Umbilical cord (tissue), 2 donors: ENCODE data around the gene INSRR. TPM values are rescaled to one million over a fixed set of nuclear protein-coding genes. Genes with fewer than 3 reads are reported as not detected.

ENCODE experiments used
- DNase-seq: peaks from one replicate; pipeline ENCODE4 v3.0.0-alpha.2; 2015; ENCODE audit warnings: low spot score
- total RNA-seq: library from RNA; depleted of rRNA; stranded (reverse); fragments of >200 nt; gene quantifications from one replicate; pipeline ENCODE4 v1.2.3, GENCODE V29; 2014; ENCODE audit warnings: low replicate concordance; ENCODE audit not compliant: insufficient read depth

Gene INSRR
- total RNA-seq, 1 donor from 2014 or later, result not detected

GRCh38 chr1:156894711-156895454 is 36.0 kb upstream of the INSRR start:
- peak; percentile 84 for DNase-seq

GRCh38 chr1:156894001-156894400 is 35.1 kb upstream of the INSRR start:
- DNase-seq, result no peak

- peak; percentile 82 for DNase-seq
Observed at GRCh38 chr1:156893048-156893953, 34.4 kb upstream of the INSRR start, which contains the start of gene PEAR1. TSS of gene PEAR1 (plus strand) at chr1:156893718. CDS start at chr1:156903927, 10,209 bp downstream.

GRCh38 chr1:156892190-156893047 is 33.5 kb upstream of the INSRR start:
- DNase-seq, result peak; percentile 96

GRCh38 chr1:156889802-156890580 is 31.1 kb upstream of the INSRR start:
- peak; percentile 88 for DNase-seq

- no peak for DNase-seq
Observed at GRCh38 chr1:156887734-156888133, 28.8 kb upstream of the INSRR start.

GRCh38 chr1:156887317-156887716 is 28.4 kb upstream of the INSRR start:
- DNase-seq, result no peak

GRCh38 chr1:156886583-156887281 is 27.8 kb upstream of the INSRR start:
- no peak for DNase-seq

- DNase-seq, result no peak
Observed at GRCh38 chr1:156885880-156886355, 27.0 kb upstream of the INSRR start.

GRCh38 chr1:156885314-156885713 is 26.4 kb upstream of the INSRR start:
- DNase-seq, result no peak

- DNase-seq, result peak; percentile 57
Observed at GRCh38 chr1:156884560-156885184, 25.8 kb upstream of the INSRR start.

- DNase-seq, result no peak
Observed at GRCh38 chr1:156883919-156884318, 25.0 kb upstream of the INSRR start.

- DNase-seq, result no peak
Observed at GRCh38 chr1:156882543-156882942, 23.6 kb upstream of the INSRR start.

GRCh38 chr1:156881663-156882062 is 22.7 kb upstream of the INSRR start:
- no peak for DNase-seq

GRCh38 chr1:156881101-156881500 is 22.2 kb upstream of the INSRR start:
- DNase-seq, result no peak

- no peak for DNase-seq
Observed at GRCh38 chr1:156880473-156880872, 21.6 kb upstream of the INSRR start.

GRCh38 chr1:156879876-156880275 is 21.0 kb upstream of the INSRR start:
- DNase-seq, result no peak

- DNase-seq, result no peak
Observed at GRCh38 chr1:156877433-156878170, 18.7 kb upstream of the INSRR start.

- no peak for DNase-seq
Observed at GRCh38 chr1:156876281-156876680, 17.4 kb upstream of the INSRR start.
